SH-SY5Y (cell line): ENCODE results near the gene HLA-DPB1.

ENCODE experiments used
- GATA2 ChIP-seq: IDR thresholded peaks from 2 replicates; pipeline ENCODE4 v1.6.1; 2011; ENCODE audit warnings: mild to moderate bottlenecking, low read depth, low read length
- GATA3 ChIP-seq: IDR thresholded peaks from 2 replicates; pipeline ENCODE4 v1.6.1; 2011; ENCODE audit warnings: low read depth, mild to moderate bottlenecking, low read length, moderate library complexity

HLA-DPB1 gene

DNA sequence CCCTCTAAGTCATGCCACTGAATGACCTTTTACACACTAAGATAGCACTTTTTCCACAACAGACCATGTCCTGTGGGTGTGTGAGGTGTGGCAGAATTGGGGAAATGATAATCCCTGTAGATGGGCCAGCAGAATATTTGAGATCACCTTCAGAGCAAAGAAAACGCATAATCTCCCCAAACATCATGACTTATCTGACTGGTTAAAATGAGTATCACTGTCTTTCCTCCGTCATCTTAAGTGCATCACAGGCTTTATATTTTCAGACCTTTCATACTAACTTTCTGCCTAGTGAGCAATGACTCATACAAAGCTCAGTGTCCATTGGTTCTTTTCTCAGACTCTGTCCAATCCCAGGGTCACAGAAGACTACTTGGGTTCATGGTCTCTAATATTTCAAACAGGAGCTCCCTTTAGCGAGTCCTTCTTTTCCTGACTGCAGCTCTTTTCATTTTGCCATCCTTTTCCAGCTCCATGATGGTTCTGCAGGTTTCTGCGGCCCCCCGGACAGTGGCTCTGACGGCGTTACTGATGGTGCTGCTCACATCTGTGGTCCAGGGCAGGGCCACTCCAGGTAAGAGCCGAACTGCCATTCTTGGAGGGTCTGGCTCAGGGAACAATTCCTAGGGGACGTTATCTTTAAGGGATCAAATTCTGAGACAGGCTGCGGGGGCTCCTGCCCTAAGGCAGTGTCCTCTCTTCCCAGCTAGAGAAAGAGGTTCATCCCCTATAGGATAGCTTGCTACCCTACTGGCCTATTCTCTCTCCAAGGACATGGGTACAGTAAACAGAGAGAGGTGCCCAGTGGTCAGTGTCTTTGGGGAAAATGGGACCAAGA, at the start of gene HLA-DPB1:
HLA-DPB1 (plus strand) TSS at position 423 of the 838 bp plus-strand sequence; CDS start at position 475, 52 bp downstream.
- TF ChIP-seq GATA2 (no peak), GATA3 (no peak)

DNA sequence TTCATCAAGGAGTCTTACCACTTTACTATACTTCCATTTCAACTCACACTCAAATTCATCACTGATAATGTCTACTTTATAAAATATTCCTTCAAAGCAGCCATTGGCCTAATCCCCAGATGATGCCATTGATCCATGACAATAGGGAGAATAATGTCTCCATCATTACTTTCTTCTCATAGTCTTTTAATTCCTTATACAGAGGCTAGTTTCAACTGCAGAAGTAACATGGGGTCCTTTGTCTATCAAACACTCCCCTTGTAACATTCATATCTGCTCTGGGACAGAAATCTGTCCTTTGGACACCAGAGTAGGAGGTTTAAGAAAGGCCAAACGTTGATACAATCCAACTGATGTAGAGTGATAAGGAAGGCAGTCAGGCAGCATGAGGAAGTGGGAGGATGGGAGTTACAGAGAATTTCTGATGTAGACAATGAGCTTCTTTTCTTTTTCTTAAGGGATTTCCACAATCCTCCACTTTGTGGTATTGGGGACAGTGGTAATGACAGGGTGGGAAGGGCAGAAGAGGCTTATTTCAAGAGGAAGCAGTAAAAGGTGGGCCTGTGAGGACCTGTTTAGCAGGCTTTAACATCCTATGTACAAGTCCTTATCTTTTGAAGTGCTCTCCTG, 47.5 kb upstream of the HLA-DPB1 start:
- TF ChIP-seq GATA2: no peak
- no peak for TF ChIP-seq GATA3

- no peak for TF ChIP-seq GATA2
- TF ChIP-seq GATA3: no peak
Measured at GRCh38 chr6:33029328-33030184, 46.2 kb upstream of the HLA-DPB1 start.

- TF ChIP-seq GATA2 (no peak), GATA3 (no peak)
Measured at GRCh38 chr6:33030245-33030644, 45.5 kb upstream of the HLA-DPB1 start.

GRCh38 chr6:33034554-33034953, 41.2 kb upstream of the HLA-DPB1 start:
- TF ChIP-seq GATA3: no peak
- no peak for TF ChIP-seq GATA2

- TF ChIP-seq GATA3: no peak
- no peak for TF ChIP-seq GATA2
Measured at GRCh38 chr6:33036535-33036934, 39.3 kb upstream of the HLA-DPB1 start.

GRCh38 chr6:33040157-33040556, 35.6 kb upstream of the HLA-DPB1 start:
- no peak for TF ChIP-seq GATA2
- no peak for TF ChIP-seq GATA3

- TF ChIP-seq GATA3: no peak
- TF ChIP-seq GATA2: no peak
Measured at GRCh38 chr6:33049323-33050013, 26.3 kb upstream of the HLA-DPB1 start.

GRCh38 chr6:33050014-33050810, 25.6 kb upstream of the HLA-DPB1 start:
- TF ChIP-seq GATA3: no peak
- TF ChIP-seq GATA2: no peak

DNA sequence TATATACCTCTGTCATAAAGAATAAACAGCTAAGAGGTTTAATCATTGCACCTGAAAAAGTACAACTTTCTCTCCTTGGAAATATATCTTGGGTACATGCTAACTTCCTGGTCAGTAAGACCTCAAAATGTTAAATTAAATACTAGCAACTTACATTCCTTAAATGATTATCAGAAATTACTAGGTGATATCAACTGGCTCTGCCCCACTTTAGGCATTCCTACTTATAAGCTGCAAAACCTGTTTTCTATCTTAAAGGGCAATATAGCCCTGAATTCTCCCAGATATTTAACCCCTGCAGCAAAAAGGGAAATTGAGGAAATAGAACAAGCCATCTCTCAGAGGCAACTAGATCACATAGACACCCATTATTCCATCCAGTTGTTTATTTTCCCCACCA, 23.2 kb upstream of the HLA-DPB1 start:
- no peak for TF ChIP-seq GATA3
- no peak for TF ChIP-seq GATA2

- TF ChIP-seq GATA2 (no peak), GATA3 (no peak)
Measured at GRCh38 chr6:33053230-33053629, 22.6 kb upstream of the HLA-DPB1 start.

DNA sequence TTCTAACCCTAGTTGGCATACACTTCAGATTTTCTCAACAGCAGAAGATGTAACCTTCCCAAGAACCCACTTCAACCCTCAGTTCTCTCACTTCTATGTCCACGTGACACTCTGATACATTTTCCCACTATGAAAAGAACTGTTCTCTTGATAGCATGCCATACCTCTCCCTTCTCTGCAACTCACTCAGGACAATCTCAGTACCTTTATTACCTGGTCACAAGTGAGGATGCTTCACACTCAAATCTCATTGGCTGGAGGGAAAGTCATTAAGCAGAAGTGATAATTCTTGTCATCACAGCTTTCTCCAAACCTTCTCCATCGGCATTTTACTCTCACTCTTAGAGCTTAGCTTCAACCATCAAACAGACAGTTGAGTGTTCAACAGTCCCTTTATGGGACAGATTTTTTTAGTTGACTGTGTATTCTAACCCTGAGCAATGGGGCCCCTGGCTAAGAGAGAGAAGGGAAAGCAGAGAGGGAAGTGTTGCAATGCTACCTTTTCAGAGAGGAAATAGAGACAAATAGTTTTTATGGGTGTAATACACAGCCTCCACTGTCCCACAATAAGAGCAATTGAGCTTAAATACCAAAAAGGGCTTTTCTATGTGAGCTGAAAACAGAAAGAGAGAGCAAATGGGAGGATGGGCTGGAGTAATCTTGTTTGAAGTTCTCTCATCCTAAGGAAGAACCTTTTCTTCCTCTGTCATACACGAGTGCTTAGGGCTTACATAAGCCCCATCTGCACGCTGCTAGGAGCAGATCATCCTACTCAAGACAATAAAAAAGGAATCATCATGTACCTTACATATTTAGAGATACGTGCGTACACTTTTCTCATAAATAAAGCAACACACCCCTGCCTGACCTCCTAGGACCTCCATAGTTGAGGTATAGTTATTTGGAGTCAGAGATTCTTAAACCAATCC, 18.3 kb upstream of the HLA-DPB1 start:
- no peak for TF ChIP-seq GATA2
- no peak for TF ChIP-seq GATA3

DNA sequence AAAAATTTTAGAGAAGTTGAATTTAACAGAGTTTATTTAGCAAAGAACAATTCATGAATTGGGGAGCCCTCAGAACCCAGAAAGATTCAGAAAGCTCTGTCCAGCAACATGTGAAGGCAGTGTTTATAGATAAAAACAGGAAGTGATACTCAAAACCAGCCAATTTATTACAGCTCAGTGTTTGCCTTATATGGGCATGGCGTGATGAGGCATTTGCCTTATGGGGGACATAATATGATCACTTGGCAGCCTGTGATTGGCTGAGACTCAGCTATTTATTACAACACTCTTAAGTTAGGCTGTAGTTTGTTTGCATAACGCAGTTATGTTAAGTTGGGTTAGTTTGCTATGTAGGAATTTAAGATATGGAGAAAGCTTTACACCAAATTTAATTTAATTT, 13.8 kb upstream of the HLA-DPB1 start:
- TF ChIP-seq GATA2 (no peak), GATA3 (no peak)
